Measurements from ENCODE around the gene PNLIPRP3. TPM values are rescaled to one million over a fixed set of nuclear protein-coding genes. Genes with fewer than 3 reads are reported as not detected.

PNLIPRP3 gene
- total RNA-seq, 2 donors from 2014 or later: 0.14 TPM; not detected in 1

DNA sequence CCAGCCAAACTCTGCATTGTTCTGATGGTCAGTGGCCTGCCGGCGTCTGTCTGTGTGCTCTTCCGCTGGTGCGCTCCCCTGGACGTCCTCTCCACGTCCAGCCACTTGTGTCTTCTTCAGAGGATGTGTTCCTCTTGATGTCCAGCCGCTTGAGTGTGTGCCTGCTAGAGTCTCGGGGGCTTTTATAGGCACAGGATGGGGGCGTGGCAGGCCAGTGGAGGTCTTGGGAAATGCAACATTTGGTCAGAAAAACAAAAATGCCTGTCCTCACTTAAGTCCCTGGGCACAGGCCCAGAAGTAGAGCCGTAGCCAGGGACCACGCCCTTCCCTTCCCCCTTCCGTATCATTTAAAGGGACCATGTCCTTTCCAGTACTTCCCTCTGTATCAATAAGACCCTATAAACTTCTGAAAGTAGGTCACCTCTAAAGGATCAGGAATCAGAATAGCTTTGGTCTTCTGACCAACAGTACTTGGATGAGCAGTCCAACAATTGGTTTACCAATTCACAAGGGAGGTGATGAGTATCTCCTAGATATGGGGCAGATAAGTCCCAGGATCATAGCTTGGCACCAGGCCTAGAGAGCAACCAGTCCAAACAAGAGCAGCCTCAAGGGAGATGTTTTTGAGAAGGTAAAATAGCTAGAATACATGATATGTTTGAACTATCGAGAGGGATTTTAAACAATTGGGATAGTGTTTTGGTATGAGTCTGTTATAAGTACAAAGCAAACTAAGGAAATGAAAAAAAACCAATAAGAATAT is 32.2 kb upstream of the PNLIPRP3 start:
- no peak for DNase-seq (ENCODE audit: low spot score)
- 74% methylated on average over 13 of the region's 13 CpGs for WGBS
- no peak overlapping the region for H3K27ac ChIP-seq
- H3K36me3 ChIP-seq: no peaks in the 10 kb centered on the region
- intact Hi-C loops (cut with DNase I): no loop called here
- H3K9me3 ChIP-seq: no peaks in the 10 kb centered on the region
- no peaks in the 10 kb centered on the region for H3K27me3 ChIP-seq (replicated peaks; ENCODE audit: insufficient read depth)
- H3K4me3 ChIP-seq: no peak overlapping the region
- no peaks in the 10 kb centered on the region for H3K4me1 ChIP-seq (replicated peaks)
- TF ChIP-seq POLR2AphosphoS5 (IDR thresholded peaks at IDR 0.05) (no peak), CTCF (IDR thresholded peaks at IDR 0.05) (no peak), POLR2A (IDR thresholded peaks at IDR 0.05) (no peak)

DNA sequence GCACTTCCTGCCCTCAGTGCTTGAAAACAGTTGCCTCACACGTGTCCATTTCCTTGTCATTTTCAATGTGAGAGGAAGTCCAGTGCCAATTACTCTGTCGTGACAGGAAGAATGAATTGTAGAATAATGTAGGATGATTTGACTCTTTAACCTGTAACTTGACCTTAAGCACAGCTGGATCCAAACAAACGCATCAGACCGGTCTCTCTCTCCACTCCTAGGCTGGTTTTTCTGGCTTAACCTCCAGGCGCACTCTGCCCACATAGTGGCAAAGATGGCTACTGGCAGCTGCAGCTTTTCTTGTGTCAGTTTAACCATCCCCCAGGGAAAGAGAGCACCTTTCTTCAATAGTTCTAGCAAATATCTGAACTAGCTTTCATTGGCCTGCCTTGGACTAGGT is 29.4 kb upstream of the PNLIPRP3 start:
- H3K27me3 ChIP-seq (replicated peaks; ENCODE audit: insufficient read depth): no peaks in the 10 kb centered on the region
- 51% methylated on average over 5 of the region's 5 CpGs for WGBS
- no peaks in the 10 kb centered on the region for H3K9me3 ChIP-seq
- no peak for DNase-seq (ENCODE audit: low spot score)
- no peaks in the 10 kb centered on the region for H3K4me1 ChIP-seq (replicated peaks)
- H3K36me3 ChIP-seq: no peaks in the 10 kb centered on the region
- H3K27ac ChIP-seq: no peak overlapping the region
- intact Hi-C loops (cut with DNase I): no loop called here
- TF ChIP-seq POLR2AphosphoS5 (IDR thresholded peaks at IDR 0.05): no peak
- no peak for TF ChIP-seq POLR2A (IDR thresholded peaks at IDR 0.05)
- no peak for TF ChIP-seq CTCF (IDR thresholded peaks at IDR 0.05)
- H3K4me3 ChIP-seq: no peak overlapping the region

DNA sequence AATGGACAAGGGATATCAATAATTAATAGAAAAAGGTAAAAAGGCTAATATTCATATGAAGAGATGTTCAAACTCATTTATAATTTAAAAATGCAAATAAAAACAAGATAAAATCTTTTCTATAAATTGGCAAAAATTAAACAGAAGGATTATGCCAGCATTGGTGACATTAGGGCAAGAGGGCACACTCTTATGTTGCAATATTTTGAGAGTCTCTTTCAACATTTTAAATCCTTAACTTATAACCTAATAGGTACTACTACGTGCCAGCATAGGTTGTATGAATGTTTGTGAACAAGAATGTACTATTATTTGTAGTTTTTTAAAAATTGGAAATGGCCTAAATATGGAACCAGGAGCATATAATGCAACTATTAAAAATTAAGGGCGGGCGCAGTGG is 24.8 kb upstream of the PNLIPRP3 start:
- TF ChIP-seq CTCF (IDR thresholded peaks at IDR 0.05) (no peak), POLR2A (IDR thresholded peaks at IDR 0.05) (no peak), POLR2AphosphoS5 (IDR thresholded peaks at IDR 0.05) (no peak)
- intact Hi-C loops (cut with DNase I): no loop called here
- no peak overlapping the region for H3K27ac ChIP-seq
- 93% methylated on average over 3 of the region's 3 CpGs for WGBS
- DNase-seq (ENCODE audit: low spot score): no peak
- no peaks in the 10 kb centered on the region for H3K4me1 ChIP-seq (replicated peaks)
- H3K36me3 ChIP-seq: no peaks in the 10 kb centered on the region
- no peaks in the 10 kb centered on the region for H3K27me3 ChIP-seq (replicated peaks; ENCODE audit: insufficient read depth)
- H3K9me3 ChIP-seq: no peaks in the 10 kb centered on the region
- no peak overlapping the region for H3K4me3 ChIP-seq

DNA sequence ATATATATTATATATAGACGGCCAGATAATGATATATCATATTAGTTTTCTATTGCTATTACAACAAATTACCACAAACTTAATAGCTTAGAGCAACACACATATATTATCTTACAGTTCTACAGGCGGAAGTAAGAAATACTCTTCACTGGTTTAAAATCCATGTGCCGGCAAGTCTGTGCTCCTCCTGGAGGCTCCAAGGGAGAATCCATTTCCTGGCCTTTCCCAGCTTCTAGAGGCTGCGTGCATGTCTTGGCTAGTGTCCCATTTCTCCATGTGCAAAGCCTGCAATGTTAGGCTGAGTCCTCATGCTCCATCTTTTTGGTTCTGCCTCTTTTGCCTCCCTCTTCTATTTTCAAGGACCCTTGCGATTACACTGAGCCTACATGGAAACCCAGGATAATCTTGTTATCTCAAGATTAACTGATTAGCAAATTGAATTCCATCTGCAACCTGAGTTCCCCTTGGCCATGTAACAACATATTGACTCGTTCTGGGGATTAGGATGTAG is 23.9 kb upstream of the PNLIPRP3 start:
- Histone ChIP-seq H3K36me3 (no peaks in the 10 kb centered on the region), H3K9me3 (no peaks in the 10 kb centered on the region), H3K27me3 (replicated peaks; ENCODE audit: insufficient read depth) (no peaks in the 10 kb centered on the region), H3K27ac (no peak overlapping the region), H3K4me1 (replicated peaks) (no peaks in the 10 kb centered on the region), H3K4me3 (no peak overlapping the region)
- intact Hi-C loops (cut with DNase I): no loop called here
- WGBS: 76% methylated on average over 6 of the region's 6 CpGs
- TF ChIP-seq POLR2AphosphoS5 (IDR thresholded peaks at IDR 0.05) (no peak), POLR2A (IDR thresholded peaks at IDR 0.05) (no peak), CTCF (IDR thresholded peaks at IDR 0.05) (no peak)
- no peak for DNase-seq (ENCODE audit: low spot score)

DNA sequence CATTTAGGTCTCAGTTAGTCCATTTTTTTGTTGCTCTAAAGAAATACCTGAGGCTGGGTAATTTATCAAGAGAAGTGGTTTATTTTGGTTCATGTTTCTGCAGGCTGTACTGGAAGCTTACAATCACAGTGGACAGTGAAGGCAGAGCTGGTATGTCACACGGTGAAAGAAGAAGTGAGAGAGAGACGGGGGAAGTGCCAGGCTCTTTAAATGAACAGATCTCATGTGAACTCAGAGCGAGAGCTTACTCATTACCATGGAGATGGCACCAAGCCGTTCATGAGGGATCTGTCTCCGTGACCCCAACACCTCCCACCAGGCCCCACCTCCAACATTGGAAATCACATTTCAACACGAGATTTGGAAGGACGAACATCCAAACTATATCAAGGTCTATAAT is 18.9 kb upstream of the PNLIPRP3 start:
- intact Hi-C loops (cut with DNase I): no loop called here
- Histone ChIP-seq H3K36me3 (no peaks in the 10 kb centered on the region), H3K27me3 (replicated peaks; ENCODE audit: insufficient read depth) (no peaks in the 10 kb centered on the region), H3K4me3 (no peak overlapping the region), H3K4me1 (replicated peaks) (no peaks in the 10 kb centered on the region), H3K27ac (no peak overlapping the region), H3K9me3 (no peaks in the 10 kb centered on the region)
- TF ChIP-seq CTCF (IDR thresholded peaks at IDR 0.05) (no peak), POLR2AphosphoS5 (IDR thresholded peaks at IDR 0.05) (no peak), POLR2A (IDR thresholded peaks at IDR 0.05) (no peak)
- no peak for DNase-seq (ENCODE audit: low spot score)
- 48% methylated on average over 7 of the region's 7 CpGs for WGBS
